ENCODE measurements around the gene SPC25.

SPC25 gene

DNA sequence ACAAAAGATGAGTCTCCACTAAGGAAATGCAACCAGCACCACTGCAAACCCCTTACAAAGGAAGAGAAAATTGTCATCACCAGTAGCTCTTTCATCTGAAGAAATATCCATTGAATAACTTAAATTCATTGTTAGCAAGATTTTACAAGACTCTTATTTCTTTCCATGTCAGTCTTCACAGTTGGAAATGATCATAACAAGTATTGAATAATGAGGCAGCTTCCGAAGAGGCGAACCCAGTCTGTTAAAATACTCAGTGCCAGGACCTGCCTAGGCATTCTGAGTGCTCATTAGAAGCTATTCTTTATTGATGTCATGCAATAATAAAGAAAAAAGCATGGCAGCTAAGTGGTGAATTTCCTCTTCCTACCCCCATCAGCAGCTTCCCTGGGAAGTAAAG, 54.3 kb downstream of the SPC25 start:
- DNase-seq, result no peak

- no peak for DNase-seq
These were observed 58.6 kb downstream of the SPC25 start for GRCh38 chr2:168831662-168832061.

DNA sequence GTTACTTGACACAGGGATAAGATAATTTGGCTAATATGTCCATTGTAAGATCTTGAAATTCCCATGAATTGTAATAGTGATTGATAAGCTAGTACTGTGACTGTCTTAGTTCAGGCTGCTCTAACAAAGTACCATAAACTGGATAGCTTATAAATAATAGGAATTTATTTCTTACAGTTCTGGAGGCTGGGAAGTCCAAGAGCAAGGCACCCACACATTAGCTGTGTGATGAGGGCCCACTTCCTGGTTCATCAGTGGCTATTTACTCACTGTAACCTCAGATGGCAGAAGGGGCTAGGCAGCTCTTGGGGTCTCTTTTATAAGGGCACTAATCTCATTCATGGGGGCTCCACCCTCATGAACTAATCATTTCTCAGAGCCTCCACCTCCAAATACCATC, 59.3 kb downstream of the SPC25 start:
- DNase-seq, result no peak

DNA sequence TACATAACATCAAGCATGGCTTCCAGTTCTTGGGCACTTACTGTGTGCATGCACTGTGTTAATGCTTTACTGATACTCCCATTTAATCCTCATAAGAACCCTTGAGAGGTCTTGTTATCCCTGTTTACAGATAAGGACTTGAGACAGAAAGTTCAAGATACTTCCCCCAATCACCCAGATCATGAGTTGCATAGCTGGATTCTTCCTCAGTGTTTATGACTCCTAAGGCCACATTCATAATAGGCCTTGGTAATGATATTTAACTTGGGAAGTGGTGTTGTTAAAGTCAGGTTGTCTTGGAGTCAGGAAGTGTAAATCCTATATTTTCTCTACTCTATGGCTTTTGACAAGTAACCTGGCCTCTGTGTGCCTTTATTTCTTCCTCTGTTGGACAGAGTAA, 65.1 kb downstream of the SPC25 start:
- DNase-seq, result no peak

DNA sequence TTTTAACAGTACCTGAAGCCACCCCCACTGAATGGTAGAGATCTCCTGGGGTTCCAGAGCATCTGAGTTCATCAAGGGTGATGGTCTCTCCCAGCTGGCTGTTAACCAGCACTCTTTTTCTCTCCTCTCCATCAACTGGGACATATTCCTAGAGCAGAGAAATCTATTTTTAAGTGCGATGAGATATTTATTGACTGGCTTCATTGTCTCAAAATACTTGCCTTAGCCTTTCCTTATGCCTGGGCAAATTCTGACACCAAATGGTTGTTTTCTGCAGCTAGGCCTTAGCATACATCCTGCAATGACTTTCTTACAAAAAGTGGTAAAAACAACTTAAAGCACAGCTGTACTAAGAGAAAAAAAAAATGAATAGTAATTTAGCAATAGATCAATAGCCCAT, 68.2 kb downstream of the SPC25 start:
- DNase-seq, result no peak

DNA sequence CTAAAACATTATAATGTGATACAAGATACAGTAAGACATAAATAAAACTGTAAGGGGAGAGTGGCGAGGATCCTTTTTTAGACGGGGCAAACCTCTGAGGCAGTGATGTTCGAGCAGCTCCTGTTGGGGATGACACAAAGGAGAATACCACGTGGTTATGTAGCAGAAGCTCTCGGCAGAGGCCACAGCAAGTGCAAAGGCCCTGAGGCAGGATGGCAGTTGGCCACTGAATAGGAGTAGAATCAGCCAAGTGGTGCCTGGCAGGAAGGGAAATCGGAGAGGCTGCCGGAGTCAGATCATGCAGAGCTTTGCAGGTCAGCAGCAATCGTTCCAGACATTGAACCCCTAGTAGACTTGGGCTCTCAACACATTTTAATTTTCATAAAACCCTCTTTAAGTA, 68.7 kb downstream of the SPC25 start:
- no peak for DNase-seq
